Neuronal stem cell (in vitro differentiated cells): ENCODE data around the gene PTPN23.

Source experiments
- DNase-seq: peaks from one replicate; pipeline ENCODE4 v3.0.0-alpha.2; 2013; ENCODE audit warnings: low spot score
- H2AFZ ChIP-seq: one replicate; pipeline ENCODE4 v1.6.1; 2013; ENCODE audit warnings: mild to moderate bottlenecking, low read length, inconsistent platforms
- H2AK5ac ChIP-seq: 2 replicates; pipeline ENCODE4 v1.6.1; 2013; ENCODE audit warnings: low read depth, mild to moderate bottlenecking, inconsistent platforms, low read length, moderate library complexity, mixed read lengths
- H2BK120ac ChIP-seq: 2 replicates; pipeline ENCODE4 v1.6.1; 2013; ENCODE audit warnings: low read depth, mild to moderate bottlenecking, inconsistent platforms, low read length, moderate library complexity, mixed read lengths
- H2BK12ac ChIP-seq: one replicate; pipeline ENCODE4 v1.6.1; 2013; ENCODE audit warnings: low read length, inconsistent platforms
- H2BK15ac ChIP-seq: 2 replicates; pipeline ENCODE4 v1.6.1; 2013; ENCODE audit warnings: mild to moderate bottlenecking, low read length, inconsistent platforms, mixed read lengths
- H2BK5ac ChIP-seq: one replicate; pipeline ENCODE4 v1.6.1; 2013; ENCODE audit warnings: inconsistent platforms, mild to moderate bottlenecking, low read length, moderate library complexity
- H3K14ac ChIP-seq: one replicate; pipeline ENCODE4 v1.6.1; 2013; ENCODE audit warnings: low read length, inconsistent platforms
- H3K18ac ChIP-seq: 2 replicates; pipeline ENCODE4 v1.6.1; 2013; ENCODE audit warnings: low read length, inconsistent platforms
- H3K23ac ChIP-seq: 2 replicates; pipeline ENCODE4 v1.6.1; 2013; ENCODE audit warnings: low read depth, mild to moderate bottlenecking, mixed read lengths, low read length, inconsistent platforms; ENCODE audit not compliant: poor library complexity
- H3K27ac ChIP-seq: replicated peaks from 3 replicates; pipeline ENCODE4 v1.5.1; 2013; ENCODE audit warnings: low read length, inconsistent platforms
- H3K27me3 ChIP-seq, 3 experiments: 2 replicates each; pipeline ENCODE4 v1.6.1; 2013; ENCODE audit warnings: low read length in 3 of 3, mild to moderate bottlenecking in 2 of 3, inconsistent platforms in 1 of 3, low read depth in 1 of 3, mixed read lengths in 1 of 3, moderate library complexity in 1 of 3; ENCODE audit not compliant: control insufficient read depth in 3 of 3, insufficient read depth in 3 of 3
- H3K36me3 ChIP-seq, 2 donors: replicated peaks in 1 of 2; 2 replicates each; pipeline ENCODE4 v1.6.1; 2013; ENCODE audit warnings: low read length in 2 of 2; ENCODE audit not compliant: control insufficient read depth in 2 of 2, insufficient read depth in 2 of 2
- H3K4ac ChIP-seq: 2 replicates; pipeline ENCODE4 v1.6.1; 2013; ENCODE audit warnings: inconsistent platforms, mild to moderate bottlenecking, low read length, moderate library complexity
- H3K4me1 ChIP-seq, 2 donors: 1 replicate in 1 of 2; 2 replicates in 1 of 2; pipeline ENCODE4 v1.6.1; 2013; ENCODE audit warnings: low read length in 2 of 2, low read depth in 1 of 2; ENCODE audit not compliant: control insufficient read depth in 2 of 2, insufficient read depth in 1 of 2
- H3K4me2 ChIP-seq: one replicate; pipeline ENCODE4 v1.6.1; 2013; ENCODE audit warnings: mild to moderate bottlenecking, low read length, inconsistent platforms; ENCODE audit not compliant: insufficient read depth, poor library complexity, severe bottlenecking
- H3K4me3 ChIP-seq, 2 donors: 2 replicates each; pipeline ENCODE4 v1.5.1; 2013; ENCODE audit warnings: low read length in 2 of 2, mild to moderate bottlenecking in 2 of 2, inconsistent platforms in 1 of 2, moderate library complexity in 1 of 2
- H3K79me1 ChIP-seq: one replicate; pipeline ENCODE4 v1.6.1; 2013; ENCODE audit warnings: low read depth, mild to moderate bottlenecking, inconsistent platforms, low read length, moderate library complexity
- H3K9ac ChIP-seq: one replicate; pipeline ENCODE4 v1.6.1; 2013; ENCODE audit warnings: mild to moderate bottlenecking, low read depth, low read length, inconsistent platforms; ENCODE audit not compliant: poor library complexity
- H3K9me3 ChIP-seq, 2 donors: replicated peaks in 1 of 2; 2 replicates each; pipeline versions ENCODE3 to v1.6.1; 2013; ENCODE audit warnings: low read length in 2 of 2, mild to moderate bottlenecking in 2 of 2, inconsistent platforms in 1 of 2, low read depth in 1 of 2, mixed read lengths in 1 of 2, moderate library complexity in 1 of 2; ENCODE audit not compliant: control insufficient read depth in 2 of 2, insufficient read depth in 1 of 2
- H4K8ac ChIP-seq: one replicate; pipeline ENCODE4 v1.6.1; 2013; ENCODE audit warnings: low read depth, mild to moderate bottlenecking, inconsistent platforms, low read length, moderate library complexity
- H4K91ac ChIP-seq: one replicate; pipeline ENCODE4 v1.6.1; 2013; ENCODE audit warnings: low read length, low read depth, mild to moderate bottlenecking, inconsistent platforms; ENCODE audit not compliant: poor library complexity
- WGBS, 2 donors: extraction: QIAGEN DNeasy Blood & Tissue Kit; methylation state at CpG; one replicate each; pipeline ENCODE4 v1.1.7; 2013; ENCODE audit warnings: missing lambda C conversion rate in 2 of 2, mixed read lengths in 1 of 2; ENCODE audit not compliant: insufficient read length in 2 of 2, insufficient replicate concordance in 1 of 2; ENCODE audit errors: extremely low coverage in 2 of 2; 5-methylcytosine and 5-hydroxymethylcytosine counted together

PTPN23 gene

GRCh38 chr3:47422743-47423142 lies 41.9 kb downstream of the PTPN23 start:
- no peak overlapping the region for H2AK5ac ChIP-seq
- H2BK15ac ChIP-seq: no peak overlapping the region
- no peak overlapping the region for H3K14ac ChIP-seq
- no peak overlapping the region for H2BK120ac ChIP-seq
- peaks cover 9% of the 10 kb centered on the region for H3K79me1 ChIP-seq
- peaks cover 2 to 3% of the 10 kb centered on the region in 2 donors for H3K4me1 ChIP-seq
- no peak overlapping the region for H2BK12ac ChIP-seq
- H3K4me3 ChIP-seq: no peak overlapping the region
- H3K9ac ChIP-seq: peak overlapping the region; percentile 15
- H3K27me3 ChIP-seq: no peaks in the 10 kb centered on the region
- peaks cover 57 to 75% of the 10 kb centered on the region in 2 donors for H3K36me3 ChIP-seq
- H4K8ac ChIP-seq: no peak overlapping the region
- no CpG with 5 or more reads among the region's 9 CpGs for WGBS, 2 donors
- H3K4ac ChIP-seq: no peak overlapping the region
- H3K9me3 ChIP-seq: peaks cover 0 to 2% of the 10 kb centered on the region in 2 donors
- H3K23ac ChIP-seq: no peak overlapping the region
- no peak overlapping the region for H3K4me2 ChIP-seq
- no peak overlapping the region for H2BK5ac ChIP-seq
- no peak overlapping the region for H4K91ac ChIP-seq
- H3K27ac ChIP-seq: no peak overlapping the region
- H2AFZ ChIP-seq: no peak overlapping the region
- no peak for DNase-seq
- H3K18ac ChIP-seq: no peak overlapping the region

GRCh38 chr3:47423548-47424145 lies 42.8 kb downstream of the PTPN23 start:
- Histone ChIP-seq H3K36me3 (peaks cover 57 to 83% of the 10 kb centered on the region in 2 donors), H3K9me3 (peaks cover 0 to 2% of the 10 kb centered on the region in 2 donors), H2BK15ac (no peak overlapping the region), H3K4me3 (no peak overlapping the region), H3K18ac (no peak overlapping the region), H4K91ac (no peak overlapping the region), H3K14ac (no peak overlapping the region), H3K4me1 (peaks cover 2 to 3% of the 10 kb centered on the region in 2 donors), H3K79me1 (peaks cover 5% of the 10 kb centered on the region), H3K23ac (no peak overlapping the region), H3K27ac (no peak overlapping the region), H4K8ac (no peak overlapping the region), H2BK5ac (no peak overlapping the region), H2BK120ac (no peak overlapping the region), H3K27me3 (no peaks in the 10 kb centered on the region), H2AK5ac (no peak overlapping the region), H3K4me2 (no peak overlapping the region), H2AFZ (no peak overlapping the region), H3K4ac (no peak overlapping the region), H2BK12ac (no peak overlapping the region), H3K9ac (no peak overlapping the region)
- WGBS, 2 donors: no CpG with 5 or more reads among the region's 8 CpGs
- DNase-seq: no peak

- no peaks in the 10 kb centered on the region for H3K27me3 ChIP-seq
- WGBS, 2 donors: no CpG with 5 or more reads among the region's 15 CpGs
- H3K36me3 ChIP-seq: peaks cover 46 to 75% of the 10 kb centered on the region in 2 donors
- no peak overlapping the region for H3K18ac ChIP-seq
- no peak overlapping the region for H3K4me3 ChIP-seq
- H3K14ac ChIP-seq: no peak overlapping the region
- no peak overlapping the region for H3K23ac ChIP-seq
- H2BK120ac ChIP-seq: no peak overlapping the region
- no peak overlapping the region for H3K4me2 ChIP-seq
- H3K79me1 ChIP-seq: peaks cover 3% of the 10 kb centered on the region
- H4K91ac ChIP-seq: no peak overlapping the region
- H2BK12ac ChIP-seq: no peak overlapping the region
- no peak for DNase-seq
- peaks cover 2 to 3% of the 10 kb centered on the region in 2 donors for H3K4me1 ChIP-seq
- no peak overlapping the region for H2AFZ ChIP-seq
- no peak overlapping the region for H3K9ac ChIP-seq
- no peak overlapping the region for H4K8ac ChIP-seq
- no peak overlapping the region for H3K27ac ChIP-seq
- H3K4ac ChIP-seq: no peak overlapping the region
- H3K9me3 ChIP-seq: peaks cover 0 to 2% of the 10 kb centered on the region in 2 donors
- no peak overlapping the region for H2BK15ac ChIP-seq
- no peak overlapping the region for H2BK5ac ChIP-seq
- H2AK5ac ChIP-seq: no peak overlapping the region
These were observed 43.9 kb downstream of the PTPN23 start for GRCh38 chr3:47424434-47425382.

- no peak overlapping the region for H2BK120ac ChIP-seq
- no peak overlapping the region for H3K23ac ChIP-seq
- peaks cover 2 to 6% of the 10 kb centered on the region in 2 donors for H3K4me1 ChIP-seq
- H3K27me3 ChIP-seq: no peaks in the 10 kb centered on the region
- H3K79me1 ChIP-seq: peaks cover 3% of the 10 kb centered on the region
- no peak overlapping the region for H4K91ac ChIP-seq
- H3K36me3 ChIP-seq: peaks cover 41 to 69% of the 10 kb centered on the region in 2 donors
- H2BK15ac ChIP-seq: no peak overlapping the region
- H2AFZ ChIP-seq: no peak overlapping the region
- H2BK5ac ChIP-seq: no peak overlapping the region
- no CpG with 5 or more reads among the region's 11 CpGs for WGBS, 2 donors
- no peak overlapping the region for H3K27ac ChIP-seq
- DNase-seq: no peak
- H2AK5ac ChIP-seq: no peak overlapping the region
- H3K14ac ChIP-seq: no peak overlapping the region
- no peak overlapping the region for H3K4ac ChIP-seq
- no peak overlapping the region for H3K4me3 ChIP-seq
- H3K9ac ChIP-seq: no peak overlapping the region
- no peak overlapping the region for H3K18ac ChIP-seq
- H4K8ac ChIP-seq: no peak overlapping the region
- no peak overlapping the region for H2BK12ac ChIP-seq
- H3K9me3 ChIP-seq: peaks cover 0 to 2% of the 10 kb centered on the region in 2 donors
- no peak overlapping the region for H3K4me2 ChIP-seq
These were observed 44.6 kb downstream of the PTPN23 start for GRCh38 chr3:47425383-47425778.
